DND-41 (cell line): ENCODE results near the gene NAP1L4.

Experiments used
- ATAC-seq: fragments of 200-7000 bp; cut with Tn5 transposase; 3 replicates; pipeline ENCODE4 v1.9.1; 2021; ENCODE audit warnings: low read depth; ENCODE audit not compliant: insufficient read depth
- DNase-seq: peaks from one replicate; pipeline ENCODE4 v3.0.0-alpha.2; 2020
- H2AFZ ChIP-seq: 2 replicates; pipeline ENCODE4 v1.6.0; 2012; ENCODE audit warnings: low read depth, low read length
- H3K27ac ChIP-seq: 2 replicates; pipeline ENCODE4 v1.5.1; 2012; ENCODE audit warnings: low read length, inconsistent platforms
- H3K27me3 ChIP-seq: fragments of 200-600 bp; sonication (generic); 2 replicates; pipeline ENCODE4 v1.6.0; 2012; ENCODE audit warnings: low read length, mild to moderate bottlenecking, inconsistent platforms; ENCODE audit not compliant: insufficient read depth, poor library complexity
- H3K36me3 ChIP-seq: 2 replicates; pipeline ENCODE4 v1.5.1; 2012; ENCODE audit warnings: low read length, inconsistent platforms; ENCODE audit not compliant: insufficient read depth
- H3K4me1 ChIP-seq: 2 replicates; pipeline ENCODE4 v1.5.1; 2012; ENCODE audit warnings: mild to moderate bottlenecking, low read length; ENCODE audit not compliant: insufficient read depth
- H3K4me2 ChIP-seq: 2 replicates; pipeline ENCODE4 v1.6.0; 2012; ENCODE audit warnings: mild to moderate bottlenecking, moderate library complexity, low read length, inconsistent platforms; ENCODE audit not compliant: insufficient read depth
- H3K4me3 ChIP-seq, 2 experiments: fragments of 200-600 bp in 1 of 2; shearing (Covaris generic) in 1 of 2; 2 replicates each; pipeline ENCODE4 v1.5.1; 2012 to 2016; ENCODE audit warnings: inconsistent platforms in 2 of 2, low read length in 2 of 2, mild to moderate bottlenecking in 2 of 2, low read depth in 1 of 2, moderate library complexity in 1 of 2
- H3K79me2 ChIP-seq: 2 replicates; pipeline ENCODE4 v1.6.0; 2012; ENCODE audit warnings: low read length, inconsistent platforms; ENCODE audit not compliant: insufficient read depth
- H3K9ac ChIP-seq: 2 replicates; pipeline ENCODE4 v1.6.0; 2012; ENCODE audit warnings: low read depth, mild to moderate bottlenecking, inconsistent platforms, low read length, moderate library complexity
- H3K9me3 ChIP-seq: 2 replicates; pipeline ENCODE4 v1.5.1; 2012; ENCODE audit warnings: low read length, moderate library complexity, mild to moderate bottlenecking, inconsistent platforms; ENCODE audit not compliant: insufficient read depth, severe bottlenecking
- H4K20me1 ChIP-seq: 2 replicates; pipeline ENCODE4 v1.6.0; 2012; ENCODE audit warnings: low read length; ENCODE audit not compliant: insufficient read depth
- CTCF ChIP-seq: IDR thresholded peaks from 2 replicates; pipeline ENCODE4 v1.5.1; 2012; ENCODE audit warnings: borderline replicate concordance, low read length, moderate library complexity, mild to moderate bottlenecking; ENCODE audit not compliant: poor library complexity, severe bottlenecking; ENCODE audit errors: extremely low read depth
- EZH2 ChIP-seq: IDR thresholded peaks from 3 replicates; pipeline ENCODE4 v1.6.1; 2012; ENCODE audit warnings: borderline replicate concordance, low read depth, mild to moderate bottlenecking, moderate library complexity, low read length, inconsistent platforms; ENCODE audit not compliant: severe bottlenecking

The NAP1L4 gene

GRCh38 chr11:2927851-2928604 is 64.1 kb downstream of the NAP1L4 start:
- Histone ChIP-seq H3K9ac (no peak overlapping the region), H3K4me1 (no peaks in the 10 kb centered on the region), H4K20me1 (peaks cover 5% of the 10 kb centered on the region; the same call in 1 of the 2 replicates), H3K27me3 (no peaks in the 10 kb centered on the region), H3K9me3 (no peaks in the 10 kb centered on the region), H3K4me2 (no peak overlapping the region), H2AFZ (no peak overlapping the region), H3K27ac (no peak overlapping the region), H3K36me3 (no peaks in the 10 kb centered on the region), H3K79me2 (no peaks in the 10 kb centered on the region), H3K4me3 (no peak overlapping the region)
- DNase-seq: no peak
- no peak for ATAC-seq
- no peak for TF ChIP-seq EZH2
- no peak for TF ChIP-seq CTCF

GRCh38 chr11:2927121-2927800 is 64.9 kb downstream of the NAP1L4 start:
- H3K4me1 ChIP-seq: no peaks in the 10 kb centered on the region
- DNase-seq (no peak), ATAC-seq (no peak)
- H3K27ac ChIP-seq: no peak overlapping the region
- no peak overlapping the region for H3K4me3 ChIP-seq
- no peak overlapping the region for H3K9ac ChIP-seq
- no peak overlapping the region for H2AFZ ChIP-seq
- H3K4me2 ChIP-seq: no peak overlapping the region
- H3K9me3 ChIP-seq: no peaks in the 10 kb centered on the region
- no peaks in the 10 kb centered on the region for H3K79me2 ChIP-seq
- H4K20me1 ChIP-seq: peaks cover 5% of the 10 kb centered on the region; the same call in 1 of the 2 replicates
- TF ChIP-seq CTCF: no peak
- TF ChIP-seq EZH2: no peak
- H3K27me3 ChIP-seq: no peaks in the 10 kb centered on the region
- H3K36me3 ChIP-seq: no peaks in the 10 kb centered on the region

- no peak for TF ChIP-seq CTCF
- Histone ChIP-seq H3K4me2 (no peak overlapping the region), H3K36me3 (no peaks in the 10 kb centered on the region), H3K9ac (no peak overlapping the region), H3K27me3 (no peaks in the 10 kb centered on the region), H2AFZ (no peak overlapping the region), H3K4me3 (no peak overlapping the region), H3K9me3 (no peaks in the 10 kb centered on the region), H3K27ac (no peak overlapping the region), H3K79me2 (no peaks in the 10 kb centered on the region), H3K4me1 (no peaks in the 10 kb centered on the region), H4K20me1 (peaks cover 5% of the 10 kb centered on the region; the same call in 1 of the 2 replicates)
- DNase-seq (no peak), ATAC-seq (no peak)
Observed at GRCh38 chr11:2926611-2927051, 65.5 kb downstream of the NAP1L4 start.
